Gastrocnemius medialis (tissue), 4 donors: ENCODE results near the gene RAB10. TPM values are rescaled to one million over a fixed set of nuclear protein-coding genes. Genes with fewer than 3 reads are reported as not detected.

Experiments used
- ATAC-seq, 2 donors: fragments of 150-250 bp; one replicate each; pipeline ENCODE4 v1.9.1; 2016
- DNase-seq, 2 donors: peaks; one replicate each; pipeline ENCODE4 v3.0.0-alpha.2; 2019
- H3K27ac ChIP-seq, 4 donors: fragments of 200-600 bp; sonication (generic); 1 replicate in 1 of 4; 2 replicates in 3 of 4; pipeline ENCODE4 v1.5.1; 2016 to 2018; ENCODE audit warnings: mild to moderate bottlenecking in 2 of 4, moderate library complexity in 1 of 4
- H3K27me3 ChIP-seq, 3 donors: fragments of 200-600 bp; sonication (generic) in 2 of 3; 1 replicate in 1 of 3; 2 replicates in 2 of 3; pipeline versions ENCODE4 v1.5.1 to v1.6.0; 2016 to 2019; ENCODE audit warnings: mild to moderate bottlenecking in 1 of 3, moderate library complexity in 1 of 3
- H3K36me3 ChIP-seq, 2 donors: fragments of 200-600 bp; sonication (generic) in 1 of 2; one replicate each; pipeline ENCODE4 v1.5.1; 2017 to 2018
- H3K4me1 ChIP-seq, 2 donors: fragments of 200-600 bp; sonication (generic) in 1 of 2; one replicate each; pipeline ENCODE4 v1.5.1; 2016 to 2017; ENCODE audit warnings: mild to moderate bottlenecking in 2 of 2
- H3K4me3 ChIP-seq, 4 donors: fragments of 200-600 bp; sonication (generic) in 3 of 4; 1 replicate in 1 of 4; 2 replicates in 3 of 4; pipeline ENCODE4 v1.5.1; 2016 to 2019; ENCODE audit warnings: mild to moderate bottlenecking in 2 of 4
- H3K9me3 ChIP-seq, 3 donors: fragments of 200-600 bp; sonication (generic) in 2 of 3; 1 replicate in 1 of 3; 2 replicates in 2 of 3; pipeline ENCODE4 v1.5.1; 2016 to 2019
- CTCF ChIP-seq, 5 experiments: fragments of 450-650 bp in 3 of 5; fragments of 200-600 bp in 2 of 5; sonication (generic) in 2 of 5; IDR thresholded peaks in 4 of 5; conservative IDR thresholded peaks in 1 of 5; 1 replicate in 4 of 5; 2 replicates in 1 of 5; pipeline ENCODE4 v1.5.1; 2016 to 2019; ENCODE audit warnings: antibody characterized with exemption in 5 of 5, mild to moderate bottlenecking in 3 of 5, moderate library complexity in 3 of 5
- POLR2A ChIP-seq, 2 donors: fragments of 450-650 bp; IDR thresholded peaks; one replicate each; pipeline ENCODE4 v1.6.1; 2017; ENCODE audit warnings: antibody characterized with exemption in 2 of 2, mild to moderate bottlenecking in 2 of 2, moderate library complexity in 2 of 2
- in situ Hi-C, 4 donors: fragments of 200-750 bp; cut with MboI; loops; one replicate each; pipeline versions ENCODE4 v1.15.0 to v1.8.0; 2017; ENCODE audit warnings: low sequenced_read_pairs in 4 of 4
- intact Hi-C: fragments of 100-400 bp; cut with DNase I; formaldehyde crosslinking; loops from one replicate; pipeline ENCODE4 v1.15.1; 2023; ENCODE audit warnings: low total_unique reads
- total RNA-seq, 4 donors: library from RNA; depleted of rRNA; stranded (reverse); fragments of >200 nt; gene quantifications; one replicate each; pipeline versions ENCODE4 v1.1.0 to v1.2.3, GENCODE V29; 2016

Gene RAB10
- total RNA-seq, 4 donors from 2014 or later: 138 to 234 (median 168) TPM

GRCh38 chr2:26048791-26049190 lies 14.9 kb downstream of the RAB10 start:
- Histone ChIP-seq H3K36me3 (no peaks in the 10 kb centered on the region), H3K4me1 (peaks cover 29 to 42% of the 10 kb centered on the region in 2 donors), H3K9me3 (no peaks in the 10 kb centered on the region), H3K27me3 (no peaks in the 10 kb centered on the region), H3K27ac (peak overlapping the region in 2 of 4 donors; percentile 17 to 42), H3K4me3 (no peak overlapping the region)
- DNase-seq (no peak), ATAC-seq (no peak)
- in situ Hi-C loops (no loop called here), intact Hi-C loops (no loop called here)
- TF ChIP-seq CTCF (IDR thresholded peaks at IDR 0.05 in 4 of 5, conservative IDR thresholded peaks at IDR 0.05 in 1 of 5) (no peak), POLR2A (IDR thresholded peaks at IDR 0.05) (no peak)

- H3K4me1 ChIP-seq: peaks cover 25 to 33% of the 10 kb centered on the region in 2 donors
These were observed 15.8 kb downstream of the RAB10 start for GRCh38 chr2:26049641-26050040.

GRCh38 chr2:26052740-26053139 lies 18.9 kb downstream of the RAB10 start:
- Histone ChIP-seq H3K9me3 (no peaks in the 10 kb centered on the region), H3K4me3 (no peak overlapping the region), H3K27me3 (no peaks in the 10 kb centered on the region), H3K27ac (peak overlapping the region in 2 of 4 donors; percentile 0 to 17), H3K36me3 (no peaks in the 10 kb centered on the region), H3K4me1 (peaks cover 45 to 51% of the 10 kb centered on the region in 2 donors)
- TF ChIP-seq POLR2A (IDR thresholded peaks at IDR 0.05) (no peak), CTCF (IDR thresholded peaks at IDR 0.05 in 4 of 5, conservative IDR thresholded peaks at IDR 0.05 in 1 of 5) (no peak)
- no peak for ATAC-seq
- in situ Hi-C loops (no loop called here), intact Hi-C loops (no loop called here)
- DNase-seq: no peak

More at GRCh38 chr2:26049641-26050040, 15.8 kb downstream of the RAB10 start:
- no peaks in the 10 kb centered on the region for H3K36me3 ChIP-seq
- no peak for TF ChIP-seq POLR2A (IDR thresholded peaks at IDR 0.05)
- ATAC-seq (no peak), DNase-seq (no peak)
- intact Hi-C loops: no loop called here
- in situ Hi-C loops: no loop called here
- no peaks in the 10 kb centered on the region for H3K9me3 ChIP-seq
- H3K4me3 ChIP-seq: no peak overlapping the region
- no peaks in the 10 kb centered on the region for H3K27me3 ChIP-seq
- peak overlapping the region in 2 of 4 donors; percentile 14 to 38 for H3K27ac ChIP-seq

- Histone ChIP-seq H3K4me1 (peaks cover 55 to 67% of the 10 kb centered on the region in 2 donors), H3K4me3 (no peak overlapping the region), H3K27me3 (no peaks in the 10 kb centered on the region), H3K9me3 (no peaks in the 10 kb centered on the region), H3K36me3 (no peaks in the 10 kb centered on the region), H3K27ac (peak overlapping the region in 1 of 4 donors; percentile 16)
- in situ Hi-C loops (no loop called here), intact Hi-C loops (no loop called here)
- ATAC-seq: no peak
- TF ChIP-seq CTCF (IDR thresholded peaks at IDR 0.05 in 4 of 5, conservative IDR thresholded peaks at IDR 0.05 in 1 of 5) (no peak), POLR2A (IDR thresholded peaks at IDR 0.05) (no peak)
- DNase-seq: no peak
These were observed 20.9 kb downstream of the RAB10 start for GRCh38 chr2:26054598-26055348.

- intact Hi-C loops (no loop called here), in situ Hi-C loops (no loop called here)
- no peaks in the 10 kb centered on the region for H3K27me3 ChIP-seq
- H3K9me3 ChIP-seq: no peaks in the 10 kb centered on the region
- H3K4me1 ChIP-seq: peaks cover 38 to 64% of the 10 kb centered on the region in 2 donors
- ATAC-seq: peak in 1 of 2 donors; percentile 60
- H3K36me3 ChIP-seq: peaks cover 0 to 4% of the 10 kb centered on the region in 2 donors
- no peak overlapping the region for H3K4me3 ChIP-seq
- H3K27ac ChIP-seq: peak overlapping the region in 3 of 4 donors; percentile 40 to 70 (median 51)
- TF ChIP-seq POLR2A (IDR thresholded peaks at IDR 0.05) (no peak), CTCF (IDR thresholded peaks at IDR 0.05 in 4 of 5, conservative IDR thresholded peaks at IDR 0.05 in 1 of 5) (no peak)
- DNase-seq: no peak
These were observed 24.5 kb downstream of the RAB10 start for GRCh38 chr2:26058390-26058789.
